Raji (cell line): ENCODE data around the gene DCLRE1B.
A peak's percentile ranks its signal among the peaks of the same experiment; 100 is the strongest.

Experiments
- POLR2A ChIP-seq: IDR thresholded peaks from 2 replicates; pipeline ENCODE4 v1.6.1; 2011; ENCODE audit warnings: low read depth, low read length, control low read depth; ENCODE audit not compliant: insufficient read depth

The DCLRE1B gene

GRCh38 chr1:113901191-113901590 lies 3.9 kb upstream of the DCLRE1B start:
- TF ChIP-seq POLR2A = no peak

GRCh38 chr1:113903501-113904292 lies 1.4 kb upstream of the DCLRE1B start:
- no peak for TF ChIP-seq POLR2A

GRCh38 chr1:113904293-113904673 lies 843 bp upstream of the DCLRE1B start:
- no peak for TF ChIP-seq POLR2A

- no peak for TF ChIP-seq POLR2A
These were observed 322 bp downstream of the DCLRE1B start for GRCh38 chr1:113905435-113905861.

GRCh38 chr1:113912594-113913311 lies 7.6 kb downstream of the DCLRE1B start:
- TF ChIP-seq POLR2A = no peak

GRCh38 chr1:113913312-113913668 lies 8.2 kb downstream of the DCLRE1B start:
- TF ChIP-seq POLR2A = no peak

GRCh38 chr1:113913887-113914664 lies 8.9 kb downstream of the DCLRE1B start:
- no peak for TF ChIP-seq POLR2A

- TF ChIP-seq POLR2A = no peak
These were observed 11.8 kb downstream of the DCLRE1B start for GRCh38 chr1:113916974-113917373.

GRCh38 chr1:113917400-113918082 lies 12.4 kb downstream of the DCLRE1B start:
- no peak for TF ChIP-seq POLR2A

- TF ChIP-seq POLR2A = no peak
These were observed 13.1 kb downstream of the DCLRE1B start for GRCh38 chr1:113918243-113918642.

GRCh38 chr1:113922957-113923356 lies 17.8 kb downstream of the DCLRE1B start:
- no peak for TF ChIP-seq POLR2A

- no peak for TF ChIP-seq POLR2A
These were observed 19.3 kb downstream of the DCLRE1B start for GRCh38 chr1:113924473-113924872.

GRCh38 chr1:113928187-113928930 lies 23.2 kb downstream of the DCLRE1B start:
- TF ChIP-seq POLR2A = no peak

GRCh38 chr1:113928941-113929749 lies 24.0 kb downstream of the DCLRE1B start, which contains the start of gene HIPK1:
Gene HIPK1, plus strand, starts transcription at chr1:113929324.
- TF ChIP-seq POLR2A = peak; percentile 79
